Measurements from ENCODE around the gene IMMP1L. TPM values are rescaled to one million over a fixed set of nuclear protein-coding genes. Genes with fewer than 3 reads are reported as not detected.

Gene IMMP1L
- total RNA-seq, 1 donor from 2014 or later = 12.4 TPM

DNA sequence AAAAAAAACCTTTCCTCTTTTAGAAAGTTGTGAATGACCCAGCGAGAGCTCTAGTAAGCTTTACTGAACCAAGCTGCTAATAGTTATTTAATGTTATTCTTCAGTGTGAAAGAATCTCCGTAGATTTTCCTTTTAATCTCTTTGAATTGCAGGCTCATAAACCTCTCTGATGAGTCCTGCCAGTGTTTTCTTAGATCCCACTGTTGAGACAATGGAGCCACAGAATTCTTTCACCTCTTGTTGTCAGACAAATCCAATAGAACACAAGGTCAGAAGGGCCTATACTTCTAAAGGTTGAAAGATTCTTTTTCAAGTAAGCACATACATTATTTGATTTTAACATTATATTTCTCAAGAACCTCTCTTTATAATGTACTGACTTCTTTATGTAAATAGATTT is 87.6 kb downstream of the IMMP1L start:
- no peaks in the 10 kb centered on the region for H3K9me3 ChIP-seq
- no peak overlapping the region for H3K4me3 ChIP-seq
- H3K27ac ChIP-seq = no peak overlapping the region
- TF ChIP-seq, protein P1, sequence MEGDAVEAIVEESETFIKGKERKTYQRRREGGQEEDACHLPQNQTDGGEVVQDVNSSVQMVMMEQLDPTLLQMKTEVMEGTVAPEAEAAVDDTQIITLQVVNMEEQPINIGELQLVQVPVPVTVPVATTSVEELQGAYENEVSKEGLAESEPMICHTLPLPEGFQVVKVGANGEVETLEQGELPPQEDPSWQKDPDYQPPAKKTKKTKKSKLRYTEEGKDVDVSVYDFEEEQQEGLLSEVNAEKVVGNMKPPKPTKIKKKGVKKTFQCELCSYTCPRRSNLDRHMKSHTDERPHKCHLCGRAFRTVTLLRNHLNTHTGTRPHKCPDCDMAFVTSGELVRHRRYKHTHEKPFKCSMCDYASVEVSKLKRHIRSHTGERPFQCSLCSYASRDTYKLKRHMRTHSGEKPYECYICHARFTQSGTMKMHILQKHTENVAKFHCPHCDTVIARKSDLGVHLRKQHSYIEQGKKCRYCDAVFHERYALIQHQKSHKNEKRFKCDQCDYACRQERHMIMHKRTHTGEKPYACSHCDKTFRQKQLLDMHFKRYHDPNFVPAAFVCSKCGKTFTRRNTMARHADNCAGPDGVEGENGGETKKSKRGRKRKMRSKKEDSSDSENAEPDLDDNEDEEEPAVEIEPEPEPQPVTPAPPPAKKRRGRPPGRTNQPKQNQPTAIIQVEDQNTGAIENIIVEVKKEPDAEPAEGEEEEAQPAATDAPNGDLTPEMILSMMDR (IDR thresholded peaks at IDR 0.05) = no peak
- ATAC-seq (no peak), DNase-seq (no peak)
- no peaks in the 10 kb centered on the region for H3K4me1 ChIP-seq
- peaks cover 6% of the 10 kb centered on the region for H3K36me3 ChIP-seq
- intact Hi-C loops (cut with DNase I) = no loop called here
- no peaks in the 10 kb centered on the region for H3K27me3 ChIP-seq

DNA sequence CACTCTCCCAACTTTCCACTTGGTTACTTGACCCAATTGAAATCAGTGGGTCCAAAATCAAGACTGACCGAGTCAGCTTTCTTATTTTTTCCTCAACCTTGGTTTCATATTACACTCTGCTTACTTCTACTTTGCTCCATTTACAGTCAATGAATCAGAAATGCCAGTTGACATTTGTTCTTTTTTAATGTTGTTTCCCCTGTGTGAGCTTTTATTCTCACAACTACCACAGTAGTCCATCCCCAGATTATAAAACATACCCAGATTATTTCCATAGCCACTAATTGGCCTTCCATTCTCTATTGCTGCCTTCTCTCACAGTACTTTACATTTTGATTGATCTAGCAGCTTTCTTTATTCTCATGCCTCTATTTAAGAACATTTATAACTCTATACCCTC is 89.8 kb downstream of the IMMP1L start:
- TF ChIP-seq, protein P1 (IDR thresholded peaks at IDR 0.05) = no peak
- ATAC-seq = no peak
- no peaks in the 10 kb centered on the region for H3K27me3 ChIP-seq
- H3K4me3 ChIP-seq = no peak overlapping the region
- no peak overlapping the region for H3K27ac ChIP-seq
- DNase-seq = no peak
- H3K4me1 ChIP-seq = no peaks in the 10 kb centered on the region
- no peaks in the 10 kb centered on the region for H3K9me3 ChIP-seq
- intact Hi-C loops (cut with DNase I) = no loop called here
- peaks cover 9% of the 10 kb centered on the region for H3K36me3 ChIP-seq

DNA sequence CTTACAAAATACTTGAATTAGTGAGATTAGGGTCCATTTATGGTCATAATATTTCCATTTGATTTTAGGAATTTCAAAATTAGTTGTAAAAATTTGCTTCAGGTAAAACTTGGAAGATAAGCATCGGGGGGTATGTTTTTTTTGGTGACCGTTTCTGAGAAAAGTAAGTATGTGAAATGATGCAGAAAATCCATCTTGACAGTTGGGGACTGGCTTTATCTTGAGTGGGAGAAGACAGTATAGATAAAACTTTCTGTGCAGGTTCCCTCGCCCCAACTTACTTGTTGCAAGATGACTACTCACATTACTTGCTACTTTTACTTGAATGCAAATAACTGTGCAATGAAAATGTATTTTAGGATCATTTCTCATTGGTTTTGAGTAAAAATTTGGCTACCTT is 90.3 kb downstream of the IMMP1L start:
- DNase-seq (no peak), ATAC-seq (no peak)
- peaks cover 9% of the 10 kb centered on the region for H3K36me3 ChIP-seq
- TF ChIP-seq, protein P1 (IDR thresholded peaks at IDR 0.05) = no peak
- intact Hi-C loops (cut with DNase I) = no loop called here
- no peaks in the 10 kb centered on the region for H3K27me3 ChIP-seq
- H3K4me1 ChIP-seq = no peaks in the 10 kb centered on the region
- H3K27ac ChIP-seq = no peak overlapping the region
- H3K9me3 ChIP-seq = no peaks in the 10 kb centered on the region
- no peak overlapping the region for H3K4me3 ChIP-seq

DNA sequence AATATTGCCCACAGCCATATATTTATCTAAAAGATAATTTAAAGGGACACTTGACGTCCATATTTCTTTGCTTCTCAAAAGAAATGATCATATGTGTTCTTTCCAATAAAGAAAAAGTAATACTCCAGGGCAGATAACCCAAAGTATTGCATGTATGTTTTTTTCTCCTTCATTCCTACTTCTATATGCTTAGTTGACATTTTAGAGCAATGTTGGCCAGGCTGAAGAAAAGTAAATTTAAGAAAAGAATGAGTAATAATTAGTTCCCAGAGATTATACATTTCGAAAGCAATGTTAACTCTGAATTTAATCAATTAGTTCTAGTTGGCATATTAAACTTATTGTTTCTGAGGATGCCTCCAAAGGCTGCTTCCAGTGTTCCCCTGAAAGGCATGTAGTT is 91.6 kb downstream of the IMMP1L start:
- Histone ChIP-seq H3K4me1 (no peaks in the 10 kb centered on the region), H3K36me3 (peaks cover 9% of the 10 kb centered on the region), H3K4me3 (no peak overlapping the region), H3K27me3 (no peaks in the 10 kb centered on the region), H3K27ac (no peak overlapping the region), H3K9me3 (no peaks in the 10 kb centered on the region)
- DNase-seq (no peak), ATAC-seq (no peak)
- TF ChIP-seq, protein P1 (IDR thresholded peaks at IDR 0.05) = no peak
- intact Hi-C loops (cut with DNase I) = no loop called here

DNA sequence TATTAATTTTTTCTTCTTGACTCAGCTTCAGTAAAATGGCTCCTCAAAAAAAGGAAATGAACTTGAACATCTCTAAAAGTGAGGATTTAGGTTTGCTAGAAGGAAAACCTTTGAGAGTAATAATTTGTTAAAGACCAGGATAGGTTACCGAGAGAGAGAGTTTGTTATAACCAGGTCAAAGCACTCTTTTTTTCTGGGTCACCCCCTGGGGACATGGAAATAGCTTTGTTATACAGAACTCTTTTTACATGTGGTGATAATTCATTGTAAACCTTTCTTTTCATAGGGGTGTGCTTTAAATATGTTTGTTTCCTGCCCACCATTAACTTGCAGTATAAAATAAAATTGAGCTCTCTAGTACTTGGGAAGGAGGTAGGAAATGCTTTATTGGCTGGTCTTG is 92.1 kb downstream of the IMMP1L start:
- intact Hi-C loops (cut with DNase I) = no loop called here
- Histone ChIP-seq H3K4me1 (no peaks in the 10 kb centered on the region), H3K4me3 (no peak overlapping the region), H3K9me3 (no peaks in the 10 kb centered on the region), H3K27ac (no peak overlapping the region), H3K27me3 (no peaks in the 10 kb centered on the region), H3K36me3 (peaks cover 9% of the 10 kb centered on the region)
- ATAC-seq = no peak
- no peak for DNase-seq
- TF ChIP-seq, protein P1 (IDR thresholded peaks at IDR 0.05) = no peak

DNA sequence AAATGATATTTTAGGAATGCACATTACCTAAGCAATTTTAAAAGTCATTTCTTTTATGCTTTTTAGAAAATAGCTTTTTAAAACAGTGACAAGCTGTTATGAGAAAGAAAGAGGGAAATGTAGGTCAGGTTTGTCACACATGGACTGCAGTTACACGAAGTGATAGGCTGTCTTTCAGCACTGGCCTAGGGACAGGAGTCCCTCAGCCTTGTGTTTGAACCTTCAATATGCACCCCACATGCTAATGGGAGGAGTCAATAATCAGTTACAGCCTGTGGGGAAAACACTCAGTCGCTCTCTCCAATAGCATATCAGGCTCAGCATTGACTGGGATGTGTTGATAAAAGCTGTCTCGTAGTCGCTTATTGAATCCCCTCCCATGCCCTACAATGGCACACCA is 94.0 kb downstream of the IMMP1L start:
- no peak overlapping the region for H3K4me3 ChIP-seq
- no peak overlapping the region for H3K27ac ChIP-seq
- DNase-seq (no peak), ATAC-seq (no peak)
- TF ChIP-seq, protein P1 (IDR thresholded peaks at IDR 0.05) = no peak
- no peaks in the 10 kb centered on the region for H3K27me3 ChIP-seq
- H3K4me1 ChIP-seq = no peaks in the 10 kb centered on the region
- no peaks in the 10 kb centered on the region for H3K9me3 ChIP-seq
- intact Hi-C loops (cut with DNase I) = no loop called here
- H3K36me3 ChIP-seq = peaks cover 9% of the 10 kb centered on the region

All from upper lobe of right lung (tissue), 1 donor.